Hair follicular keratinocyte (primary cell): ENCODE data around the gene DENND4B. TPM values are rescaled to one million over a fixed set of nuclear protein-coding genes. Genes with fewer than 3 reads are reported as not detected.

ENCODE experiments used
- total RNA-seq: library from RNA; depleted of rRNA; stranded (reverse); fragments of >200 nt; gene quantifications from 2 replicates; pipeline ENCODE4 v1.2.3, GENCODE V29; 2015

DENND4B gene, protein sequence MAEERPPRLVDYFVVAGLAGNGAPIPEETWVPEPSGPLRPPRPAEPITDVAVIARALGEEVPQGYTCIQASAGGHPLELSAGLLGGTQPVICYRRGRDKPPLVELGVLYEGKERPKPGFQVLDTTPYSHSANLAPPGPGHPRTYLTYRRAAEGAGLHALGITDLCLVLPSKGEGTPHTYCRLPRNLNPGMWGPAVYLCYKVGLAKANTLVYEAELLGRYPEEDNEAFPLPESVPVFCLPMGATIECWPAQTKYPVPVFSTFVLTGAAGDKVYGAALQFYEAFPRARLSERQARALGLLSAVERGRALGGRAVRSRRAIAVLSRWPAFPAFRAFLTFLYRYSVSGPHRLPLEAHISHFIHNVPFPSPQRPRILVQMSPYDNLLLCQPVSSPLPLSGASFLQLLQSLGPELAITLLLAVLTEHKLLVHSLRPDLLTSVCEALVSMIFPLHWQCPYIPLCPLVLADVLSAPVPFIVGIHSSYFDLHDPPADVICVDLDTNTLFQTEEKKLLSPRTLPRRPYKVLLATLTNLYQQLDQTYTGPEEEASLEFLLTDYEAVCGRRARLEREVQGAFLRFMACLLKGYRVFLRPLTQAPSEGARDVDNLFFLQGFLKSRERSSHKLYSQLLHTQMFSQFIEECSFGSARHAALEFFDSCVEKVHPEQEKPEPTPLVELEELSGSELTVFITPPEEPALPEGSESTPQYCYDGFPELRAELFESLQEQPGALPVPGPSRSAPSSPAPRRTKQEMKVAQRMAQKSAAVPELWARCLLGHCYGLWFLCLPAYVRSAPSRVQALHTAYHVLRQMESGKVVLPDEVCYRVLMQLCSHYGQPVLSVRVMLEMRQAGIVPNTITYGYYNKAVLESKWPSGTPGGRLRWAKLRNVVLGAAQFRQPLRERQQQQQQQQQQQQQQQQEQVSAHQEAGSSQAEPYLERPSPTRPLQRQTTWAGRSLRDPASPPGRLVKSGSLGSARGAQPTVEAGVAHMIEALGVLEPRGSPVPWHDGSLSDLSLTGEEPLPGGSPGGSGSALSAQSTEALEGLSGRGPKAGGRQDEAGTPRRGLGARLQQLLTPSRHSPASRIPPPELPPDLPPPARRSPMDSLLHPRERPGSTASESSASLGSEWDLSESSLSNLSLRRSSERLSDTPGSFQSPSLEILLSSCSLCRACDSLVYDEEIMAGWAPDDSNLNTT (N-terminal part only)
- total RNA-seq: 10.9 and 14.4 TPM in 2 replicates

DNA sequence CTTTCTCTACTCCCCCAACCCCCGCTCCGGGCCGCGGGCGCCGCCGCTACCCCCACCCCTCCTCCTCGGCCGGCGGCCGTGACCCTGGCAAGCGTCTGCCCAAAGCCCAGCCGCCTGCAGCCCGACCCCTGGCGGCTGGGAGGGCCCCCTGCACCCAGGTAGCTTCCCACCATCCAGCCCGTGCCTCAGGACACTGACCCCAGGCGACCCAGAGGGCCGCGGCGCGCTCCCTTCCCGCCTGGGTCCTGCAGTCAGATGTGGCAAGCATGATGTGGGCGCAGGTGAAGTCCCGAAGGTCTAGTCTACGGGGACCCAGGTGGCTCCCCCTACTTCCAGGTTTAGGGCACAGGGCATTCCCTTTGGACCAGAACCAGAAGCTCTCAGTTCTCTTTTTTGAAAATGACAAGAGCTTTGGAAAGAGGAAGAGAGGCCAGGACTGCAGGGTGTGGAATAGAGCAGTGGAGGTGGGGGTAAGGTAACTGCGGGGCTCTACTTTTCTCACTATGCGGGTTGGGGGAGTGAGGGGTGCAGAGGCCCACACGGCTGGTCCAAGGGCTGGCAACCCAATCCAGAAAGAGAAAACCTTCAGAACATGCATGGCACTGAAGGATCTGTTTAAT lies at the start of gene DENND4B:
Gene DENND4B (minus strand): TSS at position 97 of the 620 bp plus-strand sequence. CDS start 2,344 bp downstream, outside the sequence.

DNA sequence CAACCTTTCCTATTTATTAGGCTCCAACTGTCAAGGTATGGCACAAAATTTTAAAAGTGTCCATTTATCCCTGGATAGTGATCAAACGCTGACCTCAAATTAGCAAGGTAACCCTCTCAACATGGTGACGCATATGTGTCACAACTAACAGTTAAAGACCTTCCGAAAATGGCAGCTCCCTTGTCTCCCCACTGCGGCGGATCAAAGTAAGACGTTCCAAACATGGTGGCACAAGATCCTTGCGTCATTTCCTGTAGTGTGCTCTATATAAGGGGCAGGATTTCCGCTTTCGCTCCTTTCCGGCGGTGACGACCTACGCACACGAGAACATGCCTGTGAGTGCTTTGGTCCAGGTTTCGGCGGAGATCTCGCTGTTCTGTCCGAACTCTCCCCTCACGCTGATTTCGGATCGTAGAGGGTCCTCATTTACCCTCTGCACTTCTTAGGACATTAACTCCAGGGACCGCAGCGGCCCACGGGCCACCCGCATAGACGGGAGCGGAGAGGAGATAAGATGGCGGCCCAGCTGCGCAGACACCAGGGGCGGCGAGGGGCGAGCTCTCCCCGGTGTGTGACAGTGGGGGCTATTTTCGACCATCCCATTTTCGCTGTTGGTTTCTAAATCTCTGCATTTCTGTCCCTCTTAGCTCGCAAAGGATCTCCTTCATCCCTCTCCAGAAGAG lies 44.1 kb upstream of the DENND4B start, which contains the start of gene RPS27:
Gene RPS27 (plus strand): TSS at position 295 of the 683 bp plus-strand sequence. CDS start 35 bp downstream, at position 330.

DNA sequence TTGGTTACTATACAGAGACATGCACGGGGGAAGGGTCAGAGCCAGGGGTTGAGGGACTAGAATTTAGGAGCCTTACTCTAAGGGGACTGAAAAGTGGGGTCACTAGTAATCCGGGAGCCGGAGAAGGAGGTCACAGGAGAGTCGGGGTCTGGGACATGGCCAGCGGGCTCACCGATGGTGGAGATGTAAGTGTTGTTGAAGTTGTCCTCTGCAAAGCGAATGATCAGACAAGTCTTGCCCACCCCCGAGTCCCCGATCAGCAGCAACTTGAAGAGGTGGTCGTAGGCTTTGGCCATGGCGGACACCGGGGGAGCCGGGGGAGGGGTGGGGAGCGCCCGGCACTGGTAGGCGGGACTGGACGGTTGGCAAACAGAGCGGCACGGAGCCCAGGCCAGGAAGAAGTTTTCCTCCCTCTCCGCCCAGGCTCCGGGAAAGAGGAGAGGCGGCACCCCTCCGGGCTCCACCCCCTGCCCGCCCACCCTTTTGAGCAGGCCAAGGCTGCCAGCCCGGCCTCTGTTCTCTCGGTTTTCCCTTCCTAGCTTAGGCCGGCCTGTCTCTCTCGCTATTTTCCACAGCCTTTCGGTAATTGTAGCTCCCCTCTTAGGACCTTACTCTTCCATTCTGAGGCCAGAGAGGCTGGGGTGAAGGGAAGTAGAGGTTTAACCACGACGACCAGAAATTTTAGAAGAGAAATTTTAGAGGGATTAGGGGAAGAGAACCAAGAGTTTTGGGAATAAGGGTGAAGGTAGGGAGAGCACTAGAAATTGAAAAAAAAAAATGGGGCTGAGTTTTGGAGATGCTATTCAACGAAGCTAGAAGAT lies 39.6 kb upstream of the DENND4B start, which contains the start of gene RAB13:
Gene RAB13 (minus strand): TSS at position 399 of the 821 bp plus-strand sequence. CDS start 103 bp downstream, at position 296.

DNA sequence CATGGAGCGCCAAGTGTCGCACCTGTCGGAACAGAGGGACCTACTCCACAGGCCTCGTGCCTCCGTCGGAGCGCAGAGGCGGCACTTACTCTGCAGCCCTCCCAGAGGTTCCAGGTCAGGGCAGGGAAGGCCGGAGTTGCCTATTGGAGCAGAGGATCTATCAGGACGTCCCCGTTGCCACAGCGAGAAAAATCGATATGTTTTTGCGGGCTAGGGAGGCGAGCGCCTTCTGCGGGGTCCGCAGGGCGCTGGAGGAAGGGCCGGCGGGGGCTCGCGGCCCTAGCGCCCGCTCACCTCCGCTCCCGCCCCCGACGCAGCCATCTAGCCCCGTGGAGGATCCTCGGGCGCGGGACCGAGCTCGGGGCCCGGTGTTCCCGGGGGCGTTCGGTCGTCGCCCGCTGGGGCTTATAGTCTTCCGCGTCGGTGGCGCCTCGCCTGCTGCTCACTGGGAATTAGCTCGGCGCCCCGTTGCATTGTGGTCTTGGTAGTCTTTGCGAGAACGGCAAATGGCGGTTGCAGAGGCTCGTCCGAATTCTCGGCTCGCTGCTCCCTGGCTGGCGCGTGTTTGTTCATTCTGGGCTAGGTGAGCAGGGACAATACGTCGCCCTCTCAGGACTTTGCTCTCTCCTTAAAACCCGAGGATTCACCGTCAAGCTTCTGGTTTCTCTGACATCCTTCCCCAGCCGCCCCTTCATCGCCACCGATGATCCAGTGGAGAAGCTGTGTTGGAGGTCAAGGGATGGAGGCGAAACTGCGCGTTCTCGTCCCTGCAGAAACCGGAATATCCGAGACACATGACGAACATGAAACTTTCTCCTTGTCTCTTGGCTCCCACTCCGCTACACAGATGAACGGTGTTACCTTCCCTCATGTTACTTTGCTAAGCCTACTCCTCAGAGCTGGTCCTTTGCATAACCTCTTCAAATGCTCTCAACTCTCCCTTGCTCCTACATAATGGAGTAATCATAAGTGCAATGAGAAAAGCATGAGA lies 31.0 kb upstream of the DENND4B start, which contains the start of gene JTB:
Gene JTB (minus strand): TSS at position 425 of the 991 bp plus-strand sequence. CDS start 422 bp downstream, at position 3.

DNA sequence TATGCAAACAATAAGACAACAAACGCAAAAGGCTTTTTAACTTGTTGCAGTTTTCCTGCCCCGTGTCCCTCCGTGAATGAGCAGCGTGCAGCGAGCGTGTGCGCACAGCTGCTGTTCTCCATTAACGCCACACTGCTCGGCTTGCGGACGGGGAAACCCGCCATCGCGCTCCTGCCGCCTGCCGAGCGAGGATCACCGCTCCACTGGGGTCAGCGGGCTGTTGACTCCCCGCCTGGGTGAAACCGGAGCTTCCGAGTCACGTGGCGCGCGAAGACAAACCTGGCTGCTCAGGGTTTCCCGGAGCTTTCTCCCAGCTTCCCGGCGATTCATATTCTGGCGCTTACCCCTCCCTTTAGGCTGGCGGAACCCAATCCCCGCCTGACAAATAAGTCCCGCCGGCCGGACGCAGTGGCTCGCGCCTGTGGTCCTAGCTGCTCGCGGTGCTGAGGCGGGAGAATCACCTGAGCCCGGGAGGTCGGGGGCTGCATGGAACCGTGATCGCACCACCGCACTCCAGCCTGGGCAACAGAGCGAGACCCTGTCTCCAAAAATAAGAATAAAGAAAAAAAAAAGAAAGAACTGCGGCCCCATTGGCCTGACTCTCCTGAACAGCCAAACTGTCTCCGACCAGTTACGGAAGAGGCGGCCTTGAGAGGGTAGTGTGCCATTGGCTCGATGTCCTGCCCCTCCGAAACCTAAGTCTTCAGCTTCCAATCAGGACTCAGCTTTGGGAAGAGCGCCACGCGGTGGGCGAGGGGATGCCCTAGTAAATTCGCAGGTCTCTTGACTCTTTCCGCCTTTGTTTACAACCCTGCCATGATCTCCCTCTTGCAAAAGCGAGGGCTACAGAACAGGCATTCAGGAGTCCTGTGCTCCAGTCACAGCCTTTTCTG lies 20.8 kb upstream of the DENND4B start, which contains the start of gene CREB3L4:
Gene CREB3L4 (plus strand): TSS at position 796 of the 893 bp plus-strand sequence. CDS start 624 bp downstream, outside the sequence.

DNA sequence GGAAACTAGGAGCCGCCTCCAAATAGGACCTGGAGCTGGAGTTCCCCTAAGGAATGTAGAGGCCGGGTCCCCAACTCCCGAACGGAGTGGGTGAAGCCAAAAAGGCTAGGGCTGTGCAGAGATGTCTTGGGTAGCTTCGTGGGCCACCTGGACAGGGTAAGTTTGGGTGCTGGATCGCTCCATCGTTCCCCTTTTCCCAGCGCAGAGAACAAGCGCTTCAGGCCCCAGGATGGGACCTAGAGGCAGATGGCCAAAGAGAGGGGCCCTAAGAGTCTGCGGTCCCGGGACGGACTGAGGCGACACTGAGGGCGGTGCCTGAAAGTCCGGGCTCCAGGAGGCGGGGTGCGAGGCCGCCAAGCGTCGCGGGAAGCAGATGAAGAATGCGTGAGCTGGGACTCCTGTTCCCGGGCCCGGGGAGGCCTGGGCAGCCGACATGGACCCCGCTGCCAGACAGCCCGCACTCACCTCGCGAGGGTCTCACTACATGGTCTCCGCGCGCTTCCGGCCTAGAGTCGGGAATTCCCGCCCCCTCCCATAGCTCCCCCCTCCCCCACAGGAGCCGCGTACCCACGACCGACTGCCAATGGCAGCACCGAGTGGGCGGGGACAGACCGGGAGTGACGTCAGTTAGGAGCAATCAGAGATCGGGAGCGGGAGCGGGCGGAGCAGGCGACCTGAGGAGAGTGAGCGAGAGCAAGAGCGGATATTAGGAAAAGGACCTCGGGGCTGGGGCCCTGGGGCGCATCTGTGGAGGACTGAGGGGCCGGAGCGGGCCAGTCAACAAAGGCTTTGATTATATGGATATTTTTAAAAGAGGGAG lies 16.7 kb upstream of the DENND4B start, which contains the start of gene SLC39A1:
Gene SLC39A1 (minus strand): TSS at position 508 of the 820 bp plus-strand sequence. CDS start 822 bp downstream, outside the sequence.

DNA sequence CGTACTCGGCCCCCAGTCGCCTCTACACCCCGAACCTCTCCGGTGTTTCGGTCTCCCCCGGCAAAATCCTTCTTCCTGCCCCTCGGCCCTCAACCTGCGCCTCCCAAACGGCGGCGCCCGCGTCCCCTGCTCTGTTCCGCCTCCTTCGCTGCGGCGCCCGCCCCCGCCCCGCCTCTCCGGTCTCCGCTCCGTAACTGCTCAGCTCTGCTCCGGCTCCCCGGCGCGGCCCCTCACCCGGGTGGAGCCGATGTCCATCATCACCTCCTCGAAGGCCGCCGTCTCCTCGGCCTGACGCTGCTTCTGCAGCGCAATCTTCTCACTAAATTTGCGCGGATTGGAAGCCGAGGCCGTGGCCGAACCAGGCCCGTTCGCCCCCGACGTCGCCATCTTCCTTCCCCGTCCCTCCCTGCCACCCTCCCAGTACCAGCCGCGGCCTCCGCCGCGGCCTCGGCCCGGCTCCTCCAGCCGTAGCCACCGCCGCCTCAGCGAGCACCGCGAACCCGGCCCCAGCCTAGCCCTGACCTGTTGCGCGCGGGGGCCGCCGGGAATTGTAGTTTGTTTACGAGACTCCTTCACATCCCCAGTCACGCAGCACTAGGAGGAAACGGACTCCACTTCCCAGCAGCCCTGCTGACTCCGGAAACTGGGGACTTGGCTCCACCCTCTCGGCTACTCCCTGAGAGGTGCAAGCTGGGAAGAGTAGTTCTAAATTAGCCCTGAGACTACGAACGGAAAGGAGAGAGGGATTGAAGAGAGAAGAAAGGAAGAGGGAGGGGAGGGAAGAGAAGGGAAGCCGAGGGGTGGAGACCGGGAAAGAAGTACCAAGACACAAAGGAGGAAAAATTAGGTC lies 11.8 kb upstream of the DENND4B start, which contains the start of gene CRTC2:
Gene CRTC2 (minus strand): TSS at position 502 of the 850 bp plus-strand sequence. CDS start 115 bp downstream, at position 387.

DNA sequence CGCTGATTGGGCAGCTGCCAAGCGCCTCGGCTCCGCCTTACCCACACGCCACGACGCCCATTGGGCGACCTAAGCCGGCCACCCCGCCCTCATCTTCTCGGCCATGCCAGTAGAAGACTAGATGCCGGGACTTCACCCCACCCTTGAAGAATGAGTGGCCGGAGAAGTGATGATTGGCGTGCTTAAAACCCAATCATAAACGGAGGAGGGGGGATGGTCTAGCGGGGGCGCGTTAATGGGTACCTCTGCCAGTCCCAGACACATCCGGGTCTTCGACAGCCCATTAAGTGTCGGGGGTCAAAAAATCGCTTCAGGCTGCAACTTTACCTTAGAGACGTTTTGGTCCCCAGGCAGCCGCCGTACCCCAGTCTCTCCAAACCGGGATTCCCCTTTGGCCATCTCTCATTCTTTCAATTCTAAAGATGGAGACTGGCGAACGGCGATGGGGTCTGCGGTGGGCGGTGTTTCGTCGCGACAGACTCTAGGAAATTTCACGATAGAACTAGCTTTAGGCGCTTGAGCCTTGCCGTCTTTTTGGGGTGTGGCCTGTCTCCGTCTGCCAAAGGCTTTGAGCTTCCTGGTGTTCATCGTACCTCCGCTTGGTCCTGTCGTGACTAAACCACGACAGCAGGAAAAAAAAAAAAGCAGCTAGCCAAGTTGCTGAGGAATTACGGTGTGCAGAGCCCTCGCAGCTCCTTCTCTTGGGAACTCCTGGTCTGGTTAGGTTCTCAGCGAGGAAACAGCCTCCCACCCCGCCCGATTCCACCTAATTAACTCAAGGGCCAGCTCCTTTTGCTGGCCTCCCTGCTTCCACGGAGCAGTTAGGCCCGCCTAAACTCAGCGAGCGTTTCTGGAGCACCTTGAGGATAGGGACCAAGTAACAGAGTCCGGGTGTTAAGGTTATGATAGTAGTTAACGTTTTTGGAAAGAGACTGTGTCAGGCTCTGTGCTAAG lies 23.3 kb downstream of the DENND4B start, which contains the start of gene GATAD2B:
Gene GATAD2B (minus strand): TSS at position 1 of the 954 bp plus-strand sequence. CDS start 94,625 bp downstream, outside the sequence.

Other genes starting within 250 kb of the DENND4B start
- 18.7 and 26.2 TPM in 2 replicates for gene INTS3, start 218.7 kb downstream of the DENND4B start, total RNA-seq
- 7.3 and 8.2 TPM in 2 replicates for gene SLC27A3, start 171.3 kb downstream of the DENND4B start, total RNA-seq
- 5.4 and 7.5 TPM in 2 replicates for gene GATAD2B, start 23.7 kb downstream of the DENND4B start, total RNA-seq
- gene CRTC2, start 11.9 kb upstream of the DENND4B start, total RNA-seq: 10.1 and 11.0 TPM in 2 replicates
- gene SLC39A1, start 16.8 kb upstream of the DENND4B start, total RNA-seq: 79.6 and 110 TPM in 2 replicates
- 5.7 and 7.1 TPM in 2 replicates for gene CREB3L4, start 21.2 kb upstream of the DENND4B start, total RNA-seq
- 191 and 214 TPM in 2 replicates for gene JTB, start 31.0 kb upstream of the DENND4B start, total RNA-seq
- gene RAB13, start 39.6 kb upstream of the DENND4B start, total RNA-seq: 26.1 and 33.9 TPM in 2 replicates
- 2,121 and 2,616 TPM in 2 replicates for gene RPS27, start 44.0 kb upstream of the DENND4B start, total RNA-seq
- gene NUP210L, start 208.4 kb upstream of the DENND4B start, total RNA-seq: not detected in 2 replicates
- 438 and 559 TPM in 2 replicates for gene TPM3, start 245.4 kb upstream of the DENND4B start, total RNA-seq